Common myeloid progenitor, CD34-positive (primary cell): ENCODE results near the gene TBC1D2.

Experiments used
- CTCF ChIA-PET: fragments of 350-600 bp; sonication (Branson Sonifier 250); formaldehyde crosslinking; loops from one replicate; lab custom pipeline; 2021; ENCODE audit warnings: antibody characterized with exemption; lab: Charles Lee
- POLR2A ChIA-PET: fragments of 350-600 bp; sonication (Branson Sonifier 250); formaldehyde crosslinking; loops from one replicate; lab custom pipeline; 2021; ENCODE audit warnings: antibody characterized with exemption; lab: Charles Lee
- DNase-seq, 3 donors: peaks; one replicate each; pipeline versions ENCODE4 v3.0.0 to v3.0.0-alpha.2; 2013
- H3K27ac ChIP-seq, 2 experiments: 1 replicate in 1 of 2; 2 replicates in 1 of 2; pipeline ENCODE4 v1.7.0; 2013; ENCODE audit warnings: inconsistent platforms in 2 of 2, low read length in 2 of 2, mild to moderate bottlenecking in 2 of 2, low read depth in 1 of 2, moderate library complexity in 1 of 2; ENCODE audit not compliant: severe bottlenecking in 2 of 2, insufficient read depth in 1 of 2, poor library complexity in 1 of 2
- H3K27me3 ChIP-seq, 5 experiments: replicated peaks in 2 of 5; 1 replicate in 3 of 5; 2 replicates in 2 of 5; pipeline versions ENCODE4 v1.6.1 to v1.7.0; 2013; ENCODE audit warnings: low read length in 4 of 5, mild to moderate bottlenecking in 2 of 5, moderate library complexity in 2 of 5, inconsistent platforms in 1 of 5; ENCODE audit not compliant: insufficient read depth in 5 of 5, control insufficient read depth in 4 of 5
- H3K36me3 ChIP-seq, 4 experiments: 1 replicate in 2 of 4; 2 replicates in 2 of 4; pipeline versions ENCODE4 v1.6.1 to v1.7.0; 2013; ENCODE audit warnings: low read length in 3 of 4, control low read depth in 1 of 4, mild to moderate bottlenecking in 1 of 4; ENCODE audit not compliant: control insufficient read depth in 4 of 4, insufficient read depth in 4 of 4
- H3K4me1 ChIP-seq, 4 experiments: 1 replicate in 3 of 4; 2 replicates in 1 of 4; pipeline versions ENCODE4 v1.6.1 to v1.7.1; 2013; ENCODE audit warnings: low read length in 3 of 4, mild to moderate bottlenecking in 3 of 4, control low read depth in 1 of 4, inconsistent platforms in 1 of 4, moderate library complexity in 1 of 4; ENCODE audit not compliant: control insufficient read depth in 4 of 4, insufficient read depth in 4 of 4; ENCODE audit errors: control extremely low read depth in 1 of 4
- H3K4me3 ChIP-seq, 7 experiments: 1 replicate in 4 of 7; 2 replicates in 3 of 7; pipeline versions ENCODE4 v1.5.1 to v1.7.0; 2013; ENCODE audit warnings: mild to moderate bottlenecking in 7 of 7, low read length in 6 of 7, moderate library complexity in 6 of 7, inconsistent platforms in 2 of 7, low read depth in 2 of 7, control low read depth in 1 of 7; ENCODE audit not compliant: insufficient read depth in 4 of 7, control insufficient read depth in 1 of 7; ENCODE audit errors: extremely low read depth in 1 of 7
- H3K9me3 ChIP-seq, 5 experiments: 1 replicate in 4 of 5; 2 replicates in 1 of 5; pipeline versions ENCODE4 v1.6.1 to v1.7.1; 2013; ENCODE audit warnings: low read length in 4 of 5, mild to moderate bottlenecking in 2 of 5, inconsistent platforms in 1 of 5, low read depth in 1 of 5, moderate library complexity in 1 of 5; ENCODE audit not compliant: control insufficient read depth in 4 of 5, insufficient read depth in 2 of 5; ENCODE audit errors: control extremely low read depth in 1 of 5
- WGBS: methylation state at CpG from one replicate; pipeline ENCODE4 v1.1.5; 2013; ENCODE audit not compliant: insufficient coverage; 5-methylcytosine and 5-hydroxymethylcytosine counted together

TBC1D2 gene

DNA sequence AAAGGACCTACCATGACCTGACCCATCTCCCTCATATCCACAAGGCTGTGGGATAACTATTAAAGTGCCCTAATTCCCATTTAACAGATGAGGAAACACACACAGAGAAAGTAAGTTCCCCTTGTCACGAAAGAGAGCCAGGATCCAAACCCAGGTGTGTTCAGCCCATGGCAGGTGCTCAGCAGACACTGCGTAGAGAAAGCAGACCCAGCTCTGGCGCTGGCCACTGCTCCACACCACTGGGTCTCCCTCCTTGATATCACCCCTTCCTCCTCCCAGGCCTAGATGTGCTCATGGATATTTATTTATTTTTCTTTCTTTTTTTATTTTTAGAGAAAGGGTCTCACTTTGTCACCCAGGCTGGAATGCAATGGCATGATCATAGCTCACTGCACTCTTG lies 39.1 kb downstream of the TBC1D2 start:
- Histone ChIP-seq H3K9me3 (no peaks in the 10 kb centered on the region), H3K4me3 (no peak overlapping the region), H3K27me3 (no peaks in the 10 kb centered on the region), H3K27ac (no peak overlapping the region), H3K36me3 (peaks cover 2 to 80% (median 23%) of the 10 kb centered on the region in 4 experiments), H3K4me1 (no peaks in the 10 kb centered on the region)
- WGBS: 100% methylated on average over 2 of the region's 3 CpGs
- ChIA-PET POLR2A (no interaction called here), CTCF (interaction anchor here (1.0 to 2.8 kb wide), 6 partner anchors 9 to 35 kb away, joined by 3 to 16 read pairs (median 4); no protein-coding TSS in a partner anchor)
- no peak for DNase-seq

DNA sequence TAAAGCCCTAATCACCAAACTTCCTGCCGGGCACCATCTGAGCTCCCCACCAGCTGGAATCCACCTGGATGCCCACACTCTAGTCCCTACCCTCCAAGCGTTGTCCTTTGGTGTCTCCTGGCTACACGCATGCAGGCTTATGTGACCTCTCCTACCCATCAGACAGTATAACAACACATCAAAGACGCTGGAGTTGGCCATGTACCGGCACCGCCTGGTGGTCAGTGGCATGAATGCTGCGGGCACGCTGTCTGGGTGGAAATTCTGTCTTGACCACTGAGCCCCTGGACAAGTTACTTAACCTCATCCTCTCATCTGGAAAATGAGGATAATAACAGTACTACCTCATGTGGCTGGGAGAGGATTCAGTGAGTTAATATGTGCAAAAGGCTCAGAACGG lies 39.6 kb downstream of the TBC1D2 start:
- peak in 1 of 3 donors; percentile 10 for DNase-seq
- H3K27ac ChIP-seq: no peak overlapping the region
- H3K4me3 ChIP-seq: no peak overlapping the region
- no peaks in the 10 kb centered on the region for H3K9me3 ChIP-seq
- ChIA-PET POLR2A (no interaction called here), CTCF (interaction anchor here (0.9 to 2.8 kb wide), 8 partner anchors 8 to 142 kb away, joined by 3 to 16 read pairs (median 4); no protein-coding TSS in a partner anchor)
- no peaks in the 10 kb centered on the region for H3K27me3 ChIP-seq
- no peaks in the 10 kb centered on the region for H3K4me1 ChIP-seq
- peaks cover 2 to 79% (median 23%) of the 10 kb centered on the region in 4 experiments for H3K36me3 ChIP-seq
- WGBS: 100% methylated on average over 3 of the region's 9 CpGs

DNA sequence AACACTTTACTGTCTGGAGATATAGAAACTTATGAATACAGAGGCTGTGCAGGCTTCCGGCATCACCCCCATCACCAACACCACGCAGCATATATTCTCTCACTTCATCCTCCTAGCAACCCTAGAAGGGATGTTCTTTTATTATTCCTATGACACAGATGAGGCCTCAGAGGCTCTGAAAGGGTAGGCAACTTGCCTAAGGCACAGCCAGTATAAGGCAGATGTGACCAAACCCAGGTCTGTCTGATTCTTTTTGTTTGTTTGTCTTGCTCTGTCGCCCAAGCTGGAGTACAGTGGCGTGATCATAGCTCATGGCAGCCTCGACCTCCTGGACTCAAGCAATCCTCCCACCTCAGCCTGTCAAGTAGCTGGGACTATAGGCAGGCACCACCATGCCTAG lies 40.2 kb downstream of the TBC1D2 start:
- Histone ChIP-seq H3K36me3 (peaks cover 2 to 79% (median 20%) of the 10 kb centered on the region in 4 experiments), H3K27me3 (no peaks in the 10 kb centered on the region), H3K9me3 (no peaks in the 10 kb centered on the region), H3K4me1 (no peaks in the 10 kb centered on the region), H3K27ac (no peak overlapping the region), H3K4me3 (no peak overlapping the region)
- no peak for DNase-seq
- CTCF ChIA-PET: interaction anchor here (0.9 to 1.8 kb wide), 6 partner anchors 11 to 141 kb away, joined by 3 to 5 read pairs (median 4); no protein-coding TSS in a partner anchor
- POLR2A ChIA-PET: no interaction called here
- WGBS: 100% methylated on average over 3 of the region's 5 CpGs

DNA sequence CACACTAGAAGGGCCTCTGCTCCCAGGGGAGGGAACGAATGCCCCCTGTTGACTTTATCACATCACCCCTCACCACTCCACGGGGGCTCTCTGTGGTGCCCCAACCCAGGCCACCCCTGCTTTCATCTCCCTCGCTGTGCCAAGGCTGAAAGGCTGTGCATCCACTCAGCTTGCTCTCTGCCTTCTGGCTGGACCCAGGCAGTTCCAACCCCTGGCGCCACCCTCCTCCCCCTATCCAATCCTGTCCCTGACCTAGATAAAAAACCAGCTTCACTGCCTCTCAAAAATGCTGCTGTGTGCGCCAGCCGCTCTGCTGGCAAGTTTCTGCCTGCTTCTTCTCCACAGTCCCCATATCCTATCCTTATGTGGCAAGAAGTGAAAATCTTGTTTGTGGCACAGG lies 40.6 kb downstream of the TBC1D2 start:
- CTCF ChIA-PET: interaction anchor here (0.9 to 1.8 kb wide), 5 partner anchors 10 to 141 kb away, joined by 3 to 4 read pairs (median 3); no protein-coding TSS in a partner anchor
- H3K27me3 ChIP-seq: no peaks in the 10 kb centered on the region
- peaks cover 2 to 78% (median 15%) of the 10 kb centered on the region in 4 experiments for H3K36me3 ChIP-seq
- no peaks in the 10 kb centered on the region for H3K9me3 ChIP-seq
- H3K4me3 ChIP-seq: no peak overlapping the region
- POLR2A ChIA-PET: no interaction called here
- 87% methylated on average over 6 of the region's 6 CpGs for WGBS
- H3K4me1 ChIP-seq: no peaks in the 10 kb centered on the region
- no peak overlapping the region for H3K27ac ChIP-seq
- no peak for DNase-seq

DNA sequence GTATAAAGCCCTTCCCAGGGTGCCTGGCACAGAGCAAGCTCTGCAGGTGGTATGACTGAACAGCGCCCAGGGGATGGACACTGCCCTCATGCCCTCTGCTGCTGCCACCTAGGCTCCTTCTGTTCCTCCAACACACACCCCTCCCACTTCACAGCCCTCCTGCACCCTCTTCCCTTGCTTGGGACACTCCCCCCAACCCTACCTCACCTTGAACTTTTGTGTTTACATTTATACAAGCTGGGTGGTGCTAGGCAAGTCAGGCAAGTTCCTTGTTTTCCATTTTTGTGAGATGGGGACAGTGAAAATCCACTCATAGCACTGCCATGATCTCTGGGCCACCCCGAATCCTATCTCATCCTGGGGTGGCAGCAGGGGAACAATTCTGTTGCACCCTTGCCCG lies 44.2 kb downstream of the TBC1D2 start:
- no peaks in the 10 kb centered on the region for H3K9me3 ChIP-seq
- no peaks in the 10 kb centered on the region for H3K4me1 ChIP-seq
- no peak overlapping the region for H3K4me3 ChIP-seq
- H3K27me3 ChIP-seq: no peaks in the 10 kb centered on the region
- H3K36me3 ChIP-seq: peaks cover 0 to 70% (median 18%) of the 10 kb centered on the region in 4 experiments
- WGBS: 96% methylated on average over 3 of the region's 3 CpGs
- ChIA-PET CTCF (interaction anchor here (1.0 to 2.3 kb wide), 11 partner anchors 9 to 140 kb away, joined by 3 to 7 read pairs (median 4); partner anchors contain the start of gene TRIM14), POLR2A (no interaction called here)
- DNase-seq: no peak
- H3K27ac ChIP-seq: no peak overlapping the region

DNA sequence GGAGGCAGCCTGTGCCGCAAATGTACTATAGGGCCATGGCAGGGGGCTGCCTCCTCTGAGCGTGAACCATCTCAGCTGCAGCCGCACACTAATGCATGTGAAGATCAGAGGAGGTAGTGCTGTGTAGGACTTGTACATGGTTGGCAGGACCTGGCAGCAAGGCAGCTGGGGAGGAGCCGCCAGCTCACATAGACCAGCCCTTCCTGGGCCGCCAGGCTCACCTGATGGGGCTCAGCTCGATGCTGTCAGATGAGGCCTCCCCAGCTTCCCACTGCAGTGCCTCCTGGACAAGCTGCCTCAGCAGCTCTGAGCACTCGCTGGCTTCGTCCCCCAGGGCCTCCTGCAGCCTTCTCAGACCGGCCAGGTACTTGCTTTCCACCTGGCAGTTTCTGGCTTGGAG lies 45.0 kb downstream of the TBC1D2 start:
- Histone ChIP-seq H3K27me3 (no peaks in the 10 kb centered on the region), H3K27ac (no peak overlapping the region), H3K4me1 (peaks cover 0 to 2% (median 0%) of the 10 kb centered on the region in 4 experiments), H3K36me3 (peaks cover 0 to 62% (median 18%) of the 10 kb centered on the region in 4 experiments), H3K4me3 (no peak overlapping the region), H3K9me3 (no peaks in the 10 kb centered on the region)
- no peak for DNase-seq
- POLR2A ChIA-PET: no interaction called here
- CTCF ChIA-PET: interaction anchor here (0.6 to 6.2 kb wide), 13 partner anchors 8 to 139 kb away, joined by 3 to 52 read pairs (median 4); partner anchors contain the start of gene TRIM14
- WGBS: 96% methylated on average over 7 of the region's 9 CpGs

DNA sequence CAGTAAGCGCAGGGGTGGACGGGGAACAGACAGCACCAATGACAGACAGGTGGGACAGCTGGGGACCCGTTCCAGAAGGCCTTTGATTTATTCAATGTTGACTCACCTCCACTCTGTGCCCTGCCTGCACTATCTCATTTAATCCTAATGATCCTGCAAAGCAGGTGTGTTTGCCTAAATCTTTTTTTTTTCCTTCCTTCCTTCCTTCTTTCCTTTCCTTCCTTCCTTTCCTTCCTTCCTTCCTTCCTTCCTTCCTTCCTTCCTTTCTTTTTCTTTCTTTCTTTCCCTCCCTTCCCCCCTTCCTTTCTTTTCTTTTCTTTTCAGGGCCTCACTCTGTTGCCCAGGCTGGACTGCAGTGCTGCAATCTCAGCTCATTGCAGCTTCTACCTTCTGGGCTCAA lies 45.9 kb downstream of the TBC1D2 start:
- Histone ChIP-seq H3K9me3 (no peaks in the 10 kb centered on the region), H3K27ac (no peak overlapping the region), H3K4me3 (no peak overlapping the region), H3K27me3 (no peaks in the 10 kb centered on the region), H3K4me1 (peaks cover 0 to 2% (median 0%) of the 10 kb centered on the region in 4 experiments), H3K36me3 (peaks cover 0 to 56% (median 17%) of the 10 kb centered on the region in 4 experiments)
- CTCF ChIA-PET: interaction anchor here (1.4 to 6.2 kb wide), 4 partner anchors 8 to 54 kb away, joined by 3 to 52 read pairs (median 11); no protein-coding TSS in a partner anchor
- no peak for DNase-seq
- POLR2A ChIA-PET: interaction anchor here (0.6 kb wide), 1 partner anchor 8 kb away, joined by 5 read pairs; no protein-coding TSS in a partner anchor
- WGBS: 95% methylated on average over 3 of the region's 3 CpGs
